Stimulated activated CD4-positive, alpha-beta T cell treated with anti-CD3 and anti-CD28 coated beads, Interleukin-12 subunit alpha, Interleukin-12 subunit beta, amount 100 ng/mL, for 48 hours (primary cell): ENCODE data around the gene CFC1.
"Not testable (repeated sequence)": the region's sequence is repeated elsewhere in the genome, so short reads cannot be mapped to it uniquely, and the experiment has no call there.

Experiments used
- DNase-seq, 3 donors: peaks; one replicate each; pipeline ENCODE4 v3.0.0-alpha.2; 2020; ENCODE audit warnings: low read depth in 2 of 3, low spot score in 1 of 3

CFC1 gene

GRCh38 chr2:130583582-130583981 lies 15.8 kb downstream of the CFC1 start:
- DNase-seq: not testable (repeated sequence)

DNA sequence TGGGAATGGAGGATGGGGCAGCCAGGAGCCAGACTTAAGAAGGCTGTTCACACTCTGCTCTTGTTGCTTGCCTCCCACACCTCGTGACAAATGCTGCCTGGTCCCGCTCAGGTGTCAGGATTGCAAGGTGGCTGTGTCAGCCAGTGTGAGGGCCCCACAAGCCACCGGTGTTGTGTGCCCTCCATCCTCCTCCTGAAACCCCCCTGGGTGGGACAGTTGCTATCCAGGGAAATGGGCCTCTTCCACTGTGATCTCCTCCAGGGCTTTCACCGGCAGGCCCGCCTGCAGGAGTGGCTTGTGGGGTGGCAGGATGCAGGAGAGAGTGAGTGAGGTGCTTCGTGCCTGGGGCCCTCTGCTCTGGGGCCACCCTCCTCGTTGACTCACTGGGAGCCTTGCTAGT lies 16.4 kb downstream of the CFC1 start:
- DNase-seq: not testable (repeated sequence)

GRCh38 chr2:130581491-130581890 lies 17.9 kb downstream of the CFC1 start:
- DNase-seq: not testable (repeated sequence)

DNA sequence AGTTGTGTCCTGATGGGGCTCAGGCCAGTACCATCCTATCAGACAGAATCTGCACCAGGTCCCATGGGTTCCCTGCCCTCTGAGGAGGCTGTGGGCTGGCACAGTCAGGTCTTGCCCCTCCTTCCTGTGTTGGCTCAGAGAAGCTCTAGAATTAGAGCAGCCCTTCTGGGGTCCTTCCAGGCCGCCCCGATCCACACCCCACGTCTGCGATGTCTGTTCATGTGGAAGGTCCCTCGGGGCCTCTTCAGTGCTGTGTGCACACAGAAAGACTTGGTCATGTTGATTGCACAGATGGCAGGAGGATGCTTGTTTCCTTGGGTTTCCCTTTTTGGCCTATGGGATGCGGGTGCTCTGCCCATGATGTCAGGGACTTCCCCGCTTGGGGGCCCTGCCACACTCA lies 20.3 kb downstream of the CFC1 start:
- not testable (repeated sequence) for DNase-seq

GRCh38 chr2:130577559-130577958 lies 21.8 kb downstream of the CFC1 start:
- not testable (repeated sequence) for DNase-seq

DNA sequence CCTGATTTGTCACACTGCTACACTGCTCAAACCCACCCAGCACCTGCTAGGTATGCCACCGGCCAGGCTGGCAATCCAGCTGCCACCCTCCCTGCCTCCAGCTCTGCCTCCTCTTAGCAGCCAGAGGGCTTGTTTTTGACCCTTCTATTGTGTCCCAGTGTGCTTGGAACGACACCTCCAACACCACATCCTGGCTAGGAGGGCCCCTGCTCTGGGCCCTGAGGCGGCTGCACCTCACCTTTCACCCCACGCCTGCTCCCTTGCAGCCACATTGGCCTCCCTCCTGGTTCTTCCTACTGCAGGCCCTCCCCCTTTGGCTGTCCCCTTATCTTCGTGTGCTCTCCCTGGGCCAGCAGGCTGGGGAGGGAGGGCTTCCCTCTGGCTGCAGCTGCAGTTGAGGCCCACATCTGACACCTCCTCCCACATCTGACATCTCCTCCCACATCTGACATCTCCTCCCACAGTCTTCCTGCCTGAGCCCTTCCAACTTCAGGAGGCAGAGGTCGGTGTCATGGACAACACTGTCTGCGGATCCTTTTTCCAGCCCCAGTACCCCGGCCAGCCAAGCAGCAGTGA lies 23.1 kb downstream of the CFC1 start:
- not testable (repeated sequence) for DNase-seq

- DNase-seq: not testable (repeated sequence)
These were observed 25.1 kb downstream of the CFC1 start for GRCh38 chr2:130574230-130574629.

GRCh38 chr2:130571929-130572328 lies 27.4 kb downstream of the CFC1 start:
- DNase-seq: not testable (repeated sequence)

DNA sequence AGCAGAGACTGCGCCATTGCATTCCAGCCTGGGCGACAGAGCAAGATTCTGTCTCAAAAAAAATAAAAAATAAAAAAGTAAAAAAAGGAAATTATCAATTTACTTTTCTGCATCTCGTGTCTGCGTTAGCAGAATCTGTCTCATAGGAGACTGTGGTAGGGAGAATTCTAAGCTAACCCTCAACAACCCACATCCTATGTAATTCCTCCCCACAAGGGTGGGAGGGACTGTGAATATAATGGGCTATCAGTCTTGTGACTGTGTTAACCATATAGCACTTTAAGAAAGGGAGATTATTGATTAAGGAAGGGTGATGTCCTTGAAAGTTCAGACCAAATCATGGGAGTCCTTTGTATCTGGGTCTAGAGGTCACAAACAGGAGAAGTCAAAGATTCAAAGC lies 33.2 kb downstream of the CFC1 start:
- DNase-seq: not testable (repeated sequence)

- DNase-seq: not testable (repeated sequence)
These were observed 42.9 kb downstream of the CFC1 start for GRCh38 chr2:130556441-130556840.

GRCh38 chr2:130554178-130554577 lies 45.2 kb downstream of the CFC1 start:
- not testable (repeated sequence) for DNase-seq

DNA sequence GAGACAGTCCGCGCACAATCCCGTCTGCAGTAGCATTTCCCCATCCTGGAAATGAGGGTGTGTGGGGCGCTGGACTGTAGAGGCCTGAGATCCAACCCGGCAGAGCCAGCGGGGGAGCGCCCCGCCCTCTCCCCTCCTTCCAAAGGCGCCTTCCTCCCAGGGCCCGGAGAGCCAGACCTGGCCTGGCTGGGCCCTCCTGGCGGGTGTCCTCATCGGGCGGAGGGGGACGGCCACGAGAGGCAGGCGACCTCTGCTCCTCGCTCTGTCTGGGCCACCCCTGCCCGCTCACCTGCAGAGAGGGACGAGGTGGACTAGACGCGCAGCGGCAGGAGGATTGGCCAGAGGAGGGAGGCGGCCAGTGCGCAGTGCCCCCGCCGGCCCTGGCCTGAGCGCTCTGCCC lies 49.9 kb downstream of the CFC1 start:
- not testable (repeated sequence) for DNase-seq

DNA sequence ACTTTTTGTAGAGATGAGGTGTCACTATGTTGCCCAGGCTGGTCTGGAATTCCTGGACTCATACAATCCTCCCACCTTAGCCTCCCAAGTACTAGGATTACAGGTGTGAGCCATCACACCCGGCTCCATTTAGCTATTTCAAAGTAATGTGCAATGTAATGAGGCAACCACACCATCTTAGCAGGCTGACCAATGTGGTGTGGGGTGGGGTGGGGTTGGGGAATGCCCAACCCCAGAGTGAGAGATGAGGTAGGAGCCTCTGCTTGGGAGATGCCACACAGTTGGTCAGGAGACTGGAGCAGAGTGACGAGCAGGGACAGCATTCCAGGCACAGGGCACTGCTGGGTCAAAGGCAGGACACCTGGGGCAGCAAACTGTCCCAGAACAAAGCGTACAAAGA lies 51.0 kb downstream of the CFC1 start:
- not testable (repeated sequence) for DNase-seq

- DNase-seq: not testable (repeated sequence)
These were observed 54.4 kb downstream of the CFC1 start for GRCh38 chr2:130544978-130545377.

GRCh38 chr2:130543785-130544528 lies 55.4 kb downstream of the CFC1 start:
- not testable (repeated sequence) for DNase-seq

DNA sequence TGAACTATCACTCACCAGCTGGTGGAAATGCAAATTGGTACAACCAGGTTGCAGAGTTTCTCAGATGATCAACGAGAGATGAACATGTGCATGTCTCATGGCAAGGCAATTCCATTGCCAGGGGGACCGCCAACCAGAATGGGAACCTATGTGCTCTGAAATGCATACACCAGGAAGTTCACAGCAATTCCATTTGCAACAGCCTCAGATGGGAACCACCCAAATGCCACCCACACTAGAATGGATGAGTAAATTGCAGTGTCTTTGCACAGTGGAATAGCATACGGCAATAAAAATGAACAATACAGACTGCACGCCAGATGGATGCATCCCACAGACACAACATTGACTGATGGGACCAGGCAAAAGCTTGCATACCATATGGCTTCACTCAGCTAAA lies 56.6 kb downstream of the CFC1 start:
- not testable (repeated sequence) for DNase-seq
